Measurements from ENCODE around the gene CARS1.

CARS1 gene

DNA sequence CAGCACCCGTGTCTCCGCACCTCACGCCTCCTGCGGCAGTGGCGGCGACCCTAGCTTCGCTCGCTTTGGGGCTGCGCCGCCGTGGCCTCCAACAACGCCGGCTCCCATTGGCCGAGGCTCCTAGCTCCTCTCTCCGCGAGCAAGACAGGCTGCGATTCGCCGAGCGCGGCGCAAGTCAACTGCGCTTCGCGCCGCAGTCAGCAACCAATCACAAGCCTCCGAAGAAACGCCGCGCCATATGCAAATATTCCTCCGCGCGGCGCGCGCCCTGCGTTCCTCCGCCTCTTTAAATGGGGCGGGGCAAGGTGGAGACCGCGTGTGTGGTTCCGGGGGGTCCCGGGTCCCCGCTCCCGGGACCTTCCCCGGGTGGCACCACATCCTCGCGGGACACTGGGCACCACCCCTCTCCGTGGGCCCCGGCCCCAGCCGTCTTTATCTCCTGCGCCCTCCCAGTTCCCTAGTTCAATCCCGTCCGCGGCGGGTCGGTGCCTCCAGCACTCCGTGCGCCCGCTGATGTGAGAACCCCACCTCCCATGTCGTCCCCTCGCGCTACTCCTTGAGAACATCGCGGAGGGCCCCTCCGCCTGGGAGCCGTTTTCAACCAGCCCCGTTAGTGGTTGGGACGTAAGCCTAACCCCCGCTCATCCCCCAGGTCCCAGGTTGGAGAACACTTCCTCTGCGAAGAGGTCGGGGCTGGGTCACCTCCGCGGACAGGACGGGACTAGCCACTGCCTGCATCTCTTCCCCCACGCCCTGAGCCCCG, 64.8 kb downstream of the CARS1 start, which contains the start of gene NAP1L4:
TSS of gene NAP1L4 (minus strand) at position 96 of the 763 bp plus-strand sequence. CDS start 13,109 bp downstream, outside the sequence.
- peak; percentile 94 for DNase-seq (ENCODE audit: low read depth, low spot score)

- no peak for DNase-seq (ENCODE audit: low read depth, low spot score)
These were observed 65.6 kb downstream of the CARS1 start for GRCh38 chr11:2991452-2992233.

GRCh38 chr11:2990617-2991451, 66.4 kb downstream of the CARS1 start:
- DNase-seq (ENCODE audit: low read depth, low spot score), result no peak

DNA sequence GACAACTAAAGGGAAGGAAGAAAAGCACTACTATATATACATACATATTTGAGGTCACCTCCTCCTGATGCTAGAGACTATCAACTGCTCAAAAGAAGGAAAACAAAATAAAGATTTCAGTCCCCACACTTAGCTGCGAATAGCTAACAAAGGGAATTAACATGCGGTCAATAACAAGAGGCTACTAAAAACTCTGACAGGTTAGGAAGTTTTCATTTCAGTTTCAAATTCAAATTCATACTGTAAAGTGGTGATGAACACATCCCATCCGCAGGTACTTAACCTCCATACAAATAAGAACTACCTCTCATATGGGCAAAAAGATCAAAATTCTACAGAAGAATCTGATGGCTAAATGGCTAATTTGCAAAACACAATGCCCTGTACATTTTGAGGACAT, 67.7 kb downstream of the CARS1 start:
- DNase-seq (ENCODE audit: low read depth, low spot score), result no peak

DNA sequence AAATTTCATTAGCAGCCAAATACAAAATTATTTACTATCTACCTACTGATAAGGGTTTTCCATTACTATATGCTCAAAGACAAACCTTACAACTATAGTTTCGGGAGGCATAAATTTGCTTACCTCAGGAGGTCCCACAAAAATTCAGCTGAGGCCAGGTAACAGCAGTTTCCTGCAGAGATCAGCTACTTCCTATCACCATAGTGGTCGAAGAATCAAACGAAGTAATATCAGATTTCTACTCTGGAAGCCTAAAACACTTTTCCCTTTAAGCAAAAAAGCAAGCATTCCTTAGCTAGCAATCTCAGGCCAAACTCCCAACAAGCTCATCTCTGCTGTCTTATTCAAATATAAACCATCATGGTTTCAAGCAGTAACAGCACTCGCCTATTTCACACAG, 68.2 kb downstream of the CARS1 start:
- no peak for DNase-seq (ENCODE audit: low read depth, low spot score)

DNA sequence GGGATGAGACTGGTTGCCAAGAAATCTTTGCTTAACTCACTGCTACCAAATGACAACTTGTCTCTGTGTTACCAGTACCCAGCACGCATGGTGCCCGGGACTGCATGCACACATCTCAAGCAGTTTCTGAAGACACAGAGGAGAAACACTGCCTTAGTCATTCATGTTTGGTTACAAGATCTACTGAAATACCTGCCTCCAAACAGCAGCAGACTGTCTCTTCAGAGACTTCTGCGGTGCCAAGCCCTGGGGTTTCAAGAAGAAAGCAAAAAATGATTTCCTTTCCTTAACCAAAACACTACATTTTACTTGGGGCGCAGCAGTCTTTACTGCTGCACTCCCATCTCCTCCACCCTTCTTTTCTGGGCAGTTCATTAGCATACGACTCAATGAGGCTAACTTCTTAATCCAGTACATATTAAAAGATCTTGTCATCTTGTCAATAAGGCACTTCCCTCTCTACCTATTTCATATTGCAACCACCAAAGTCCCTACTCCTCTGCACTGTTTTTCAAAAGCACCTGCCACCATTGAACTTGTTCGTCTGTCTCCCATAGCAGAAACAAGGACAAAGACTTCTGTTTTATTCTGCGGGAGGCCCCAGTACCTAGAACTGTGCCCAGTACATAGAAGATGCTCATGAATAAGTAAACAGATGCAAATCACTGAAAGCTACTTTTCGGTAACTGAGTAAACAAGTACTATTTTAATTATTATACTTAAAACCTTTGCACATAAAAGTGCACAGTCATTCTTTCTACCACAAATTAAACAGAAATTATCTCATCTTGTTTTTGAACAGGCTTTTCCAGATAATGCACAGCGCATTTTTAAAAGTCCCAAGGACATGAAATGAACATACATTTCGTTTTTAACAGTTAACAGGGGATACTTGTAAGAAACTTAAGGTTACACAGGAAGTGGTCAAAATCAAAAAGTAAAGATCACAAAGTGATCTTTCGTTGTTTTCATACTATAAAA, 69.1 kb downstream of the CARS1 start:
- DNase-seq (ENCODE audit: low read depth, low spot score), result no peak

- no peak for DNase-seq (ENCODE audit: low read depth, low spot score)
These were observed 73.3 kb downstream of the CARS1 start for GRCh38 chr11:2983908-2984307.

- no peak for DNase-seq (ENCODE audit: low read depth, low spot score)
These were observed 75.0 kb downstream of the CARS1 start for GRCh38 chr11:2982214-2982613.

- DNase-seq (ENCODE audit: low read depth, low spot score), result no peak
These were observed 76.1 kb downstream of the CARS1 start for GRCh38 chr11:2981130-2981529.

DNA sequence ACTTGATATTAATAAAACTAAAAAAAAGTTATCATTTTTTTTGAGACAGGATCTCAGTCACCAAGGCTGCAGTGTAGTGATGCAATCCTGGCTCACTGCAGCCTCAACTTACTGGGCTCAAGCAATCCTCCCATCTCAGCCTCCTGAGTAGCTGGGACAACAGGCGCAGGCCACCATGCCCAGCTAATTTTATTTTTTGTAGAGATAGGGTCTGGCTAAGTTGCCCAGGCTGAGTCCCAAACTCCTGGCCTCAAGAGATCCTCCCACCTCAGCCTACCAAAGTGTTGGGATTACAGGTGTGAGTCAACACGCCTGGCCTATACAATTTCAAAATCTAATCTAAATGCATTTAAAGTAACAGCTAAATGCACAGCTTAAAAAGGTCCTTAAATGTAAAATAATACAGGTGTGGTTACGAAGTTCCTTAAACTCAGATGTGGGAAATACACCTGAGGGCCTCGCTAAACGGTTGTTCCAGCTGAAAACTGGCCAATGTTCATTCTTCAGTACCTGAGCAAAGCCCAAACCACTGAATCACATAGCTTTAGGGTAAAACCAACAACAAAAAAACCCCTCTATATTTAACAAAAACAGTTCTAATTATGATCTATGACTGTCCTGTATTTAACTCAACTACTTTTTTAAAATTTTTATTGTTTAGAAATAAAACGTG, 76.9 kb downstream of the CARS1 start:
- no peak for DNase-seq (ENCODE audit: low read depth, low spot score)

GRCh38 chr11:2977113-2977512, 80.1 kb downstream of the CARS1 start:
- DNase-seq (ENCODE audit: low read depth, low spot score), result no peak

DNA sequence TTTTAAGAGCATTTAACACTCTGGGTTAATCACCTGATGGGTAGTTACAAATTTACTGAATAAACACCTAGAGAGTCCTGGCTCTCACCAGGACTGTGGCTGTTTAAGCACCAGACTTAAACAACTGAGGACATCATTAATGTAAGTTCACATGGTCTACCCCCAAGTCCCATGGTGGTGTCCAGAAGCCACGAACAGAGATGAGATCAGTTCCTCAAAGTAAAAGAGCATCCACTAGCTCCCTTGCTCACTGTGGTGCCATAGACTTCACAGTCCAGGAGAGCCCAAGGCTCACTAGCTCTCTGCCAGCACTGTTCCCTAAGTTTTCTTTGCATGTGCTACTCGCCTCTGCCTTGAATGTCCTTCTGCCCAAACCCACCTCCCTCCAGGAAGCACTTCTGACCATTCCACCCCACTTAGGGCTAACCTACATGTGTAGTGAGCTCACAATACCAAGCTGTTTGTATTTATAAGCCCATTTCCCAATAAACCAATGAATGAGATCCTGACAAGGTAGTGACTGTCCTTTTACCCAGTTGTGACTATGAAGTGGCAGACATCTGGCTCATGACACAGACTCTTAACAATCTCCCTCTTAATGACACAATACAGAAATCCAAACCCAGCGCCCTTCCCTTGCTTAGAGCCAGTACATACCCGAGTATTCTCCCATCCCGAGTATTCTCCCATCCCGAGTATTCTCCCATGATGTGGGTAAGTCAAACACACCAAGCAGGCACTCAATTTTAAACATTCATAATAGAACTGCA, 80.7 kb downstream of the CARS1 start:
- DNase-seq (ENCODE audit: low read depth, low spot score), result no peak

DNA sequence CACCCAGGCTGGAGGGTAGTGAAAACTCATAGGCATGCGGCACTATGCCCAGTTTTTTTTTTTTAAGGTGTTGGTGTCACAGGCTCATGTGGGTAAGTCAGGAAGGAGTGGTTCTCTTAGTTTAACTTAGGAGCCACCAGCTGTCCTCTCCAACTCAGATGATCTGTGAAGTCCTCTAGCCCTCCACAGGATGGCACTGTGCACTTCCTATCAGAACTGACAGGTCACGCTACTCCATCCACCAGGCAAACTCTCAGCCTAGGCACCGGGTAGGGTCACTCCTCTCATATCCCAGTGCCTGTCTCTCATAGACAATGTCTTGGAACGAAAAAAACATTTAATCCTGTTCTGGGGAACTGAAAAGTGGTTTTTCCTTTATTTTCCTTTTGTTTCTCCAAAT, 81.6 kb downstream of the CARS1 start:
- no peak for DNase-seq (ENCODE audit: low read depth, low spot score)

DNA sequence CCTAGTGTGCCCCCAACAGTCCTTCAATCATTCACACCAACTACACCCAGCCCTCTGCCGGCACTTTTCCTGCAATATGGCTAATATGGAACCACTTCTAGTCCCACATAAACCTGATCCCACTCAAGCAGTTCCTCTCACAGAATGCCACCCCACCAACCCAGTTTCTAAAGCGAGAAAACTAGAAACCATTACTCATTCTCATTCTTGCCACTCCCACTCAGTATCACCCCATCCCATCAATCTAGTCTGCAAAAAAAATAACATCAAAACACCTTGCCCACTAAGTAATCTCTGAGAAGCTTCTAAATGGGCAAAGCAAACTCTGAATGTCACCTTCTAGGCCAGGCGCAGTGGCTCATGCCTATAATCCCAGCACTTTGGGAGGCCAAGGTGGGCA, 83.0 kb downstream of the CARS1 start:
- no peak for DNase-seq (ENCODE audit: low read depth, low spot score)

- DNase-seq (ENCODE audit: low read depth, low spot score), result no peak
These were observed 88.8 kb downstream of the CARS1 start for GRCh38 chr11:2968341-2968900.

- DNase-seq (ENCODE audit: low read depth, low spot score), result no peak
These were observed 92.4 kb downstream of the CARS1 start for GRCh38 chr11:2964782-2965181.

GRCh38 chr11:2963761-2964160, 93.5 kb downstream of the CARS1 start:
- DNase-seq (ENCODE audit: low read depth, low spot score), result no peak

- DNase-seq (ENCODE audit: low read depth, low spot score), result no peak
These were observed 94.0 kb downstream of the CARS1 start for GRCh38 chr11:2963112-2963754.

GRCh38 chr11:2961080-2961479, 96.1 kb downstream of the CARS1 start:
- no peak for DNase-seq (ENCODE audit: low read depth, low spot score)
